A549 (cell line): ENCODE measurements around the gene CCDC142. TPM values are rescaled to one million over a fixed set of nuclear protein-coding genes. Genes with fewer than 3 reads are reported as not detected.

Experiments
- ATAC-seq, 2 experiments: fragments of 200-7000 bp in 1 of 2; fragments of >200 bp in 1 of 2; cut with Nextera tagmentation in 1 of 2; cut with Tn5 transposase in 1 of 2; 3 replicates each; pipeline versions ENCODE4 v1.8.0 to v1.9.1; 2018 to 2020; ENCODE audit warnings: mild to moderate bottlenecking in 1 of 2, moderate library complexity in 1 of 2
- CTCF ChIA-PET: fragments of 300-600 bp; sonication (Branson Sonifier 250); formaldehyde crosslinking; extraction: SDS; loops from one replicate; lab custom pipeline; 2021; ENCODE audit warnings: antibody characterized with exemption, inconsistent platforms; lab: Yijun Ruan, JAX
- POLR2A ChIA-PET: fragments of 350-600 bp; formaldehyde crosslinking; extraction: SDS; loops from one replicate; lab custom pipeline; 2021; ENCODE audit warnings: antibody characterized with exemption, inconsistent platforms; lab: Yijun Ruan, JAX
- DNase-seq, 2 experiments: peaks; one replicate each; pipeline versions ENCODE4 v3.0.0 to v3.0.0-alpha.2; 2011 to 2016; ENCODE audit warnings: low read depth in 1 of 2, low spot score in 1 of 2
- FAIRE-seq: peaks from 2 replicates; lab custom pipeline; 2011; peaks lifted over from hg19 to GRCh38; lab: Jason Lieb, UNC
- H3K27ac ChIP-seq, 2 experiments: fragments of >200 bp; sonication (Bioruptor Twin); formaldehyde crosslinking; 3 replicates each; pipeline ENCODE4 v1.5.1; 2016 to 2017
- H3K4me1 ChIP-seq: fragments of >200 bp; sonication (Bioruptor Twin); formaldehyde crosslinking; 3 replicates; pipeline ENCODE4 v1.6.1; 2016
- H3K4me2 ChIP-seq: fragments of >200 bp; sonication (Bioruptor Twin); formaldehyde crosslinking; 3 replicates; pipeline ENCODE4 v1.6.1; 2016
- H3K4me3 ChIP-seq: fragments of >200 bp; sonication (Bioruptor Twin); formaldehyde crosslinking; 3 replicates; pipeline ENCODE4 v1.5.1; 2016
- H3K9me3 ChIP-seq: fragments of >200 bp; sonication (Bioruptor Twin); formaldehyde crosslinking; 3 replicates; pipeline ENCODE4 v1.6.1; 2016
- BHLHE40 ChIP-seq: IDR thresholded peaks from 2 replicates; pipeline ENCODE4 v1.6.1; 2012; ENCODE audit warnings: low read depth, low read length, inconsistent platforms
- CBX8 ChIP-seq: fragments of 200-600 bp; sonication (generic); IDR thresholded peaks from 2 replicates; pipeline ENCODE4 v1.6.1; 2016
- CHD2 ChIP-seq: fragments of 150-350 bp; IDR thresholded peaks from 2 replicates; pipeline ENCODE4 v1.6.1; 2014; ENCODE audit warnings: low read length; ENCODE audit not compliant: partially characterized antibody
- CHD4 ChIP-seq: fragments of 200-600 bp; sonication (generic); IDR thresholded peaks from 2 replicates; pipeline ENCODE4 v1.6.1; 2016; ENCODE audit warnings: antibody characterized with exemption, mild to moderate bottlenecking, borderline replicate concordance
- FOSB ChIP-seq: fragments of 250-450 bp; sonication (Bioruptor Pico); IDR thresholded peaks from 2 replicates; pipeline ENCODE4 v1.5.0; 2020; ENCODE audit warnings: mild to moderate bottlenecking, moderate library complexity
- FOSL2 ChIP-seq, 2 experiments: fragments of 450-650 bp in 1 of 2; fragments of >200 bp in 1 of 2; sonication (Bioruptor Twin) in 1 of 2; formaldehyde crosslinking; IDR thresholded peaks; 2 replicates each; pipeline versions ENCODE4 v1.5.0 to v1.6.1; 2016 to 2020; ENCODE audit warnings: mild to moderate bottlenecking in 1 of 2, moderate library complexity in 1 of 2
- HEYL ChIP-seq: fragments of 250-450 bp; sonication (Bioruptor Pico); IDR thresholded peaks from 2 replicates; pipeline ENCODE4 v1.8.0; 2021; ENCODE audit warnings: mild to moderate bottlenecking, moderate library complexity
- JUNB ChIP-seq: fragments of >200 bp; sonication (Bioruptor Twin); formaldehyde crosslinking; IDR thresholded peaks from 2 replicates; pipeline ENCODE4 v1.6.1; 2016
- NPAS2 ChIP-seq: fragments of 250-450 bp; sonication (Bioruptor Pico); IDR thresholded peaks from 2 replicates; pipeline ENCODE4 v1.8.0; 2022; ENCODE audit warnings: mild to moderate bottlenecking, moderate library complexity, borderline replicate concordance
- PHF8 ChIP-seq: fragments of 200-600 bp; sonication (generic); IDR thresholded peaks from 2 replicates; pipeline ENCODE4 v1.6.1; 2016; ENCODE audit warnings: low read depth, mild to moderate bottlenecking, antibody characterized with exemption, moderate library complexity, borderline replicate concordance
- ZC3H11A ChIP-seq: fragments of 450-650 bp; IDR thresholded peaks from 2 replicates; pipeline ENCODE4 v1.6.1; 2014; ENCODE audit warnings: antibody characterized with exemption, mild to moderate bottlenecking
- ZNF302 ChIP-seq: fragments of 250-450 bp; sonication (Bioruptor Pico); IDR thresholded peaks from 2 replicates; pipeline ENCODE4 v1.9.0; 2021; ENCODE audit warnings: inconsistent platforms, mild to moderate bottlenecking, moderate library complexity
- WGBS: methylation state at CpG from one replicate; pipeline ENCODE4 v1.1.6; 2017; ENCODE audit errors: missing lambda C conversion rate; 5-methylcytosine and 5-hydroxymethylcytosine counted together
- polyA plus RNA-seq, 4 experiments: library from polyadenylated mRNA; depleted of rRNA in 3 of 4; stranded (reverse); fragments of >200 nt; fragmentation: RNase III in 1 of 4; extraction: RNeasy Plus Mini Kit Qiagen cat#74134 plus additional on column Dnase treatment in 1 of 4; gene quantifications; 2 replicates in 3 of 4; 3 replicates in 1 of 4; pipeline ENCODE4 v1.2.3, GENCODE V29; 2011 to 2017
- TF ChIP-seq, protein P1 (sequence below): fragments of >200 bp; sonication (Bioruptor Twin); formaldehyde crosslinking; IDR thresholded peaks from 3 replicates; pipeline ENCODE4 v1.5.1; 2016
- TF ChIP-seq, protein P2 (sequence below): IDR thresholded peaks from 2 replicates; pipeline ENCODE4 v1.6.1; 2012
- TF ChIP-seq, protein P3 (sequence below): fragments of >200 bp; sonication (Bioruptor Twin); formaldehyde crosslinking; IDR thresholded peaks from 3 replicates; pipeline ENCODE4 v1.6.1; 2016

The CCDC142 gene
- polyA plus RNA-seq, 2 of the 4 experiments (the other 2 are of a cell fraction) = 6.8 to 12.8 TPM

DNA sequence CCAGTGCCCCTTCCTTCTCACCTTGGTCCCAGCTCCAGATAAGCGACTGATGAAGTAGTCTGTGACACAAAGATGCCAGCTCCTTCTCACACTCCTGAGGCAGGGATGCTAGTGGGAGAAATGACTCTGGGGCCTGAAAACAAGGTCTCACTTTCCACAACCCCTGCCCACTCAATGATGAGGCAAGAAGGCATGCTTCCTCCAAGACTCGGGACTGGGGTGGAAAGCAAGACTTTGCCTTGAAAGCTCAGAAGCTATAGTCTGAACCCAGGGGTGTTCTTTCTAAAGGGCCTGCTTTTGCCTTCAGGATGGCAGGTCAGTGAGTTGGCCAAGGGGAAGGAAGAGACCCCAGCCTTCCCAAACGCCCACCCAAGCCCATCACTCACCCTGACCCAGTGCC, 1.4 kb downstream of the CCDC142 start (continued):
- TF ChIP-seq, protein P1, sequence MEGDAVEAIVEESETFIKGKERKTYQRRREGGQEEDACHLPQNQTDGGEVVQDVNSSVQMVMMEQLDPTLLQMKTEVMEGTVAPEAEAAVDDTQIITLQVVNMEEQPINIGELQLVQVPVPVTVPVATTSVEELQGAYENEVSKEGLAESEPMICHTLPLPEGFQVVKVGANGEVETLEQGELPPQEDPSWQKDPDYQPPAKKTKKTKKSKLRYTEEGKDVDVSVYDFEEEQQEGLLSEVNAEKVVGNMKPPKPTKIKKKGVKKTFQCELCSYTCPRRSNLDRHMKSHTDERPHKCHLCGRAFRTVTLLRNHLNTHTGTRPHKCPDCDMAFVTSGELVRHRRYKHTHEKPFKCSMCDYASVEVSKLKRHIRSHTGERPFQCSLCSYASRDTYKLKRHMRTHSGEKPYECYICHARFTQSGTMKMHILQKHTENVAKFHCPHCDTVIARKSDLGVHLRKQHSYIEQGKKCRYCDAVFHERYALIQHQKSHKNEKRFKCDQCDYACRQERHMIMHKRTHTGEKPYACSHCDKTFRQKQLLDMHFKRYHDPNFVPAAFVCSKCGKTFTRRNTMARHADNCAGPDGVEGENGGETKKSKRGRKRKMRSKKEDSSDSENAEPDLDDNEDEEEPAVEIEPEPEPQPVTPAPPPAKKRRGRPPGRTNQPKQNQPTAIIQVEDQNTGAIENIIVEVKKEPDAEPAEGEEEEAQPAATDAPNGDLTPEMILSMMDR = no peak
- TF ChIP-seq CHD4 = no peak

DNA sequence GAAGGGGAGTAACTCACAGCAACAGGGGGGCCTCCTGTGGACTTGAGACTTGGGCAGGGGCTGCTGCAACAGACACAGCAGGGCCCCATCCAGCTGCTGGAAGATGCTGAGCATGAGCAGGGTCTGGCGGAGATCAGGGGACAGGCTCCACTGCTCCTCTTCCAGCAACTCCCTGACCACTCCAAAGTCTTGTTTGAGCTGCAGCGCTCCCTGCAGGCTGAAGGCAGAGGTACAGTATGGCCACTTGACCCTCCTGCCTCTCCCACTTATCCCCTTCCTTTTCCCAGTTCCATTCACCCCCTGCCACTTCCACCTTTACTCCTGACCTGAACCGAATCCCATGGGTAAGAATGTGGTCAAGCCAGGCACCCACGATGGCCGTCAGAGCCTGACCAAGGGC, 7.9 kb downstream of the CCDC142 start:
- no peak for TF ChIP-seq CHD2
- no peak for TF ChIP-seq PHF8
- no peak for TF ChIP-seq ZNF302
- TF ChIP-seq, protein P1 = peak; percentile 17; the same call in 2 of the 3 replicates
- no peak for TF ChIP-seq HEYL (CRISPR knock-in tag)
- ChIA-PET CTCF (interaction anchor here (1.2 to 5.2 kb wide), 7 partner anchors 7 to 115 kb away, joined by 3 to 37 read pairs (median 5); partner anchors contain the start of genes CCDC142, INO80B and TTC31), POLR2A (no interaction called here)
- WGBS = 93% methylated on average over 5 of the region's 5 CpGs
- no peak for FAIRE-seq
- H3K27ac ChIP-seq = no peak overlapping the region
- peak in 1 of 2 experiments; percentile 44 for DNase-seq
- no peak for ATAC-seq
- no peak overlapping the region for H3K4me3 ChIP-seq
- H3K9me3 ChIP-seq = no peaks in the 10 kb centered on the region
- peaks cover 16% of the 10 kb centered on the region for H3K4me1 ChIP-seq
- no peak overlapping the region for H3K4me2 ChIP-seq

DNA sequence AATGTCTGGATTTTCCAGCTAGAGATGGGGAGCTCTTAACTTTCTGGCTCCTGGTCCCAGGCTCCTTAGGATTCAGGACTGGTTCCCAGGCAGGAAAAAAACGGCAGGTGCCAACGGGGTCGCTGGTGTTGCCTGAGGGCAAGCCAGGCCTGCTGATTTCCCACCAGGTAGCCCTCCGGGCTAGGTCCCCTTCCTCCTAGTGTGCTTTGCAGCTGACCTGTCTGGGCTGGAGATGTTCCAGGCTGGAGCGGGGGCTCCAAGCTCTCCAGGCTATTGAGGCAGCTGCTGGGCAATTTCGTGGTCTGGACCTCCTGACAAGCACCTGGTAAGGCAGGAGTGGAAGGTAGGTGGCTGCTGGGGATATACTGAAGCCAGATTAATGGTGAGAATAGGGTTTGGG, 8.3 kb downstream of the CCDC142 start:
- WGBS = 86% methylated on average over 6 of the region's 6 CpGs
- ChIA-PET POLR2A (no interaction called here), CTCF (interaction anchor here (0.6 to 5.2 kb wide), 6 partner anchors 8 to 115 kb away, joined by 3 to 37 read pairs (median 5); partner anchors contain the start of genes CCDC142 and TTC31)

More for the DNA sequence above, 8.3 kb downstream of the CCDC142 start:
- no peak for ATAC-seq
- no peaks in the 10 kb centered on the region for H3K9me3 ChIP-seq
- H3K4me2 ChIP-seq = no peak overlapping the region
- H3K27ac ChIP-seq = no peak overlapping the region
- peaks cover 16% of the 10 kb centered on the region for H3K4me1 ChIP-seq
- no peak for DNase-seq
- TF ChIP-seq BHLHE40 (no peak), FOSB (CRISPR knock-in tag) (no peak), FOSL2 (IDR thresholded peaks at IDR 0.05) (no peak), FOSL2 (CRISPR knock-in tag; IDR thresholded peaks at IDR 0.05) (no peak), NPAS2 (no peak), ZC3H11A (no peak), CBX8 (no peak), JUNB (no peak)
- TF ChIP-seq, protein P1 = no peak
- TF ChIP-seq, protein P2, sequence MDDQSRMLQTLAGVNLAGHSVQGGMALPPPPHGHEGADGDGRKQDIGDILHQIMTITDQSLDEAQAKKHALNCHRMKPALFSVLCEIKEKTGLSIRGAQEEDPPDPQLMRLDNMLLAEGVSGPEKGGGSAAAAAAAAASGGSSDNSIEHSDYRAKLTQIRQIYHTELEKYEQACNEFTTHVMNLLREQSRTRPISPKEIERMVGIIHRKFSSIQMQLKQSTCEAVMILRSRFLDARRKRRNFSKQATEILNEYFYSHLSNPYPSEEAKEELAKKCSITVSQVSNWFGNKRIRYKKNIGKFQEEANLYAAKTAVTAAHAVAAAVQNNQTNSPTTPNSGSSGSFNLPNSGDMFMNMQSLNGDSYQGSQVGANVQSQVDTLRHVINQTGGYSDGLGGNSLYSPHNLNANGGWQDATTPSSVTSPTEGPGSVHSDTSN = no peak
- TF ChIP-seq, protein P3, sequence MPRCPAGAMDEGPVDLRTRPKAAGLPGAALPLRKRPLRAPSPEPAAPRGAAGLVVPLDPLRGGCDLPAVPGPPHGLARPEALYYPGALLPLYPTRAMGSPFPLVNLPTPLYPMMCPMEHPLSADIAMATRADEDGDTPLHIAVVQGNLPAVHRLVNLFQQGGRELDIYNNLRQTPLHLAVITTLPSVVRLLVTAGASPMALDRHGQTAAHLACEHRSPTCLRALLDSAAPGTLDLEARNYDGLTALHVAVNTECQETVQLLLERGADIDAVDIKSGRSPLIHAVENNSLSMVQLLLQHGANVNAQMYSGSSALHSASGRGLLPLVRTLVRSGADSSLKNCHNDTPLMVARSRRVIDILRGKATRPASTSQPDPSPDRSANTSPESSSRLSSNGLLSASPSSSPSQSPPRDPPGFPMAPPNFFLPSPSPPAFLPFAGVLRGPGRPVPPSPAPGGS = no peak
- FAIRE-seq = no peak
- H3K4me3 ChIP-seq = no peak overlapping the region
